Cardiac muscle cell (in vitro differentiated cells and primary cell): ENCODE results near the gene SIX3. TPM values are rescaled to one million over a fixed set of nuclear protein-coding genes. Genes with fewer than 3 reads are reported as not detected.

ENCODE experiments used
- DNase-seq, 2 donors: peaks; one replicate each; pipeline versions ENCODE4 v3.0.0 to v3.0.0-alpha.2; 2010 to 2017; ENCODE audit warnings: low read depth in 1 of 2, low spot score in 1 of 2
- H3K27ac ChIP-seq: fragments of 200-600 bp; sonication (generic); 2 replicates; pipeline ENCODE4 v1.5.1; 2016
- H3K27me3 ChIP-seq: fragments of 200-600 bp; sonication (generic); 2 replicates; pipeline ENCODE4 v1.6.0; 2016; ENCODE audit warnings: control low read depth
- H3K36me3 ChIP-seq: fragments of 200-600 bp; sonication (generic); 2 replicates; pipeline ENCODE4 v1.5.1; 2016; ENCODE audit warnings: control low read depth
- H3K4me1 ChIP-seq: fragments of 200-600 bp; sonication (generic); 2 replicates; pipeline ENCODE4 v1.8.1; 2017; ENCODE audit warnings: low read depth, mild to moderate bottlenecking, mixed run types
- H3K4me3 ChIP-seq: fragments of 200-600 bp; sonication (generic); 2 replicates; pipeline ENCODE4 v1.5.1; 2016; ENCODE audit warnings: mild to moderate bottlenecking
- H3K9me3 ChIP-seq: fragments of 200-600 bp; sonication (generic); 2 replicates; pipeline ENCODE4 v1.5.1; 2017; ENCODE audit warnings: low read depth, mild to moderate bottlenecking, control low read depth
- CTCF ChIP-seq: IDR thresholded peaks from 2 replicates; pipeline ENCODE4 v1.5.1; 2012; ENCODE audit warnings: low read depth, mild to moderate bottlenecking, low read length
- polyA plus RNA-seq: library from polyadenylated mRNA; unstranded; fragments of >200 nt; fragmentation: Nextera tagmentation; extraction: Ambion mirVana; gene quantifications from 2 replicates; pipeline ENCODE4 v1.2.1, GENCODE V29; 2016
- total RNA-seq: library from RNA; depleted of rRNA; stranded (reverse); fragments of >200 nt; gene quantifications from 2 replicates; pipeline ENCODE4 v1.2.3, GENCODE V29; 2016

Gene SIX3
- total and polyA plus RNA-seq, 2 experiments from 2014 or later: not detected

DNA sequence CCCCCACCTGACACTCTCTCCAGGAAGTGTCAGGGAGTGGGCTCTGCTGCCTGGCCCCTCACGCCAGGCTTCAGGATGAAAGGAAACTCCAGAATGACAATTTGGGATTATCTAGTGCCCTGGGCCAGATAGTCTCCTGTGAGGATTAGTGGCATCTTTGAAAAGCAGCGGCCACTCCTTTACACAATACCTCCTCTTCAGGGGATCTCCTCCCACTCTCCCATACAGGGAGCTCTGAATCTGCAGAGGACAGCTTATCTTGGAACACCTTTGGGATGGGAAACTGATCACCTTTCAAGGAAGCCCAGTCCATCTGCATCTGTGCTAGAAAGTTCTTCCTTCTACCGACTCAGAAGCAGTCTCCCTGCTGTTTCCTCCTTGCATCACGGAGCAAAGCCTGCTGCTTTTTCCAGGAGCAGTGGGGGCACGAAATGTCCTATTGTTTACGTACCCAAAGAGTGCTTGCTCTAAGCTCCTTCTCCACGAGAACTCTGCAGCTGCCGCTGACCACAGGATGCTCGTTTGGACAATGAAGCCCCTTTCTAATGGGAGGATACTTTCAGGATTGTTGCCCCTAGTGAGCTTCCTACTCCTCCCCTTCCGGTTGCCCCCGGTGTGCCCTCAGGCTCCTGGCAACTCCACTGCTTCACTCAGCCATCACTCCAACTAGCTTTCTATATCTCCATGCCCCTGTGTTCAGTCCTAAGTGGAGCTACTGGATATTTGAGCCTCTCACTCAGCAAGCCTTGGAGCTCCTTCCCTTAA, 31.5 kb downstream of the SIX3 start:
- H3K36me3 ChIP-seq: no peaks in the 10 kb centered on the region
- TF ChIP-seq CTCF: no peak
- H3K27me3 ChIP-seq: peaks cover 5% of the 10 kb centered on the region
- H3K4me1 ChIP-seq: no peaks in the 10 kb centered on the region
- no peak overlapping the region for H3K27ac ChIP-seq
- H3K9me3 ChIP-seq: no peaks in the 10 kb centered on the region
- H3K4me3 ChIP-seq: no peak overlapping the region
- no peak for DNase-seq

DNA sequence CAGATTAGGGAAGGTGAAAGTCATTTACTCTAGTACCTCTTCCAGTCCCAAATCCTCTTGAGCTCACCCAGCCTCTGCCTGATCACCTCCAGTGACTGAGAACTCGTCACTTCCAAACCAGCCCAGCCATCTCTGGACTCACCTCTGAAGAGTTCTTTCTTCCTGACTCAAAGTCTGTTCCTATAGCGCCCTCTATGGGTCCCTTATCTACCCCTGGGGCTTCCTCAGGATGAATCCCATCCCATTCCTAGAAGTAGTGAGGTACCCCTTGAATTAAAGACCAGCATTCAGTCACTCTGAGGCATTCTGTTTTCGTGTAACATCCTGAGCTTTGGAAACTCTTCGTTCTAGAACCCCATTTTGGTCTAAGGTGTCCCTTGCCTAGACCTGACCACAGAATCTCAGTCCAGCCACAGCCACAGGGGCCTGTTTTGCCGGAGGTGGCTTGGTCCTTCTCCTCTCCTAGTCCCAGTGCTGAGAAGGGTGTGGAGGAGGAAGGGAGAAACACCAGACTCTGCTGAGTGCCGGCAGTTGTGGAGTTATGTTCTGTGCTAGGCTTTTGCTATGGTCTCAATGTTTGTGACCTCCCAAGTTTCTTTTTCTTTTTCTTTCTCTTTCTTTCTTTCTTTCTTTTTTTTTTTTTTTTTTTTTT, 32.7 kb downstream of the SIX3 start:
- Histone ChIP-seq H3K27ac (no peak overlapping the region), H3K4me1 (no peaks in the 10 kb centered on the region), H3K36me3 (no peaks in the 10 kb centered on the region), H3K4me3 (no peak overlapping the region), H3K27me3 (no peaks in the 10 kb centered on the region), H3K9me3 (no peaks in the 10 kb centered on the region)
- DNase-seq: peak; percentile 50 to 64
- peak; percentile 52 for TF ChIP-seq CTCF

- Histone ChIP-seq H3K36me3 (no peaks in the 10 kb centered on the region), H3K27ac (no peak overlapping the region), H3K27me3 (no peaks in the 10 kb centered on the region), H3K9me3 (no peaks in the 10 kb centered on the region), H3K4me1 (no peaks in the 10 kb centered on the region), H3K4me3 (no peak overlapping the region)
- DNase-seq: peak in 1 of 2 donors; percentile 21
- no peak for TF ChIP-seq CTCF
These were observed 34.3 kb downstream of the SIX3 start for GRCh38 chr2:44975571-44976450.

DNA sequence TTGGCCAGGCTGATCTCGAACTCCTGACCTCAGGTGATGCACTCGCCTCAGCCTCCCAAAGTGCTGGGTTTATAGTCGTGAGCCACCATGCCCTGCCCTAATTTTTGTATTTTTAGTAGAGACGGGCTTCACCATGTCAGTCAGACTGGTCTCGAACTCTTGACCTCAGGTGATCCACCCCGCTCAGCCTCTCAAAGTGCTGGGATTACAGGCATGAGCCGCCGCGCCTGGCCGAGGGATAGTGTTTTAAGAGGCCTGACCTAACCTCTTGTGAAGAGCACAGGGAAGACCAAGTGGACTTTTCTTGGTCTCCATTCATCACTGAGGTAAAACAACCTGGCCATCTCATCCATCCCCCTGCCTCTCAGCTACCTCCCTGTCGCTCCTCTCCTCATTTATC, 38.1 kb downstream of the SIX3 start:
- Histone ChIP-seq H3K4me1 (no peaks in the 10 kb centered on the region), H3K36me3 (no peaks in the 10 kb centered on the region), H3K27ac (no peak overlapping the region), H3K27me3 (no peaks in the 10 kb centered on the region), H3K4me3 (no peak overlapping the region), H3K9me3 (no peaks in the 10 kb centered on the region)
- no peak for DNase-seq
- no peak for TF ChIP-seq CTCF
